Measurements from ENCODE around the gene SIRT3. TPM values are rescaled to one million over a fixed set of nuclear protein-coding genes. Genes with fewer than 3 reads are reported as not detected.
A peak's percentile ranks its signal among the peaks of the same experiment; 100 is the strongest.

The SIRT3 gene
- total RNA-seq, 4 donors from 2014 or later, result 21.2 to 36.3 (median 29.3) TPM

DNA sequence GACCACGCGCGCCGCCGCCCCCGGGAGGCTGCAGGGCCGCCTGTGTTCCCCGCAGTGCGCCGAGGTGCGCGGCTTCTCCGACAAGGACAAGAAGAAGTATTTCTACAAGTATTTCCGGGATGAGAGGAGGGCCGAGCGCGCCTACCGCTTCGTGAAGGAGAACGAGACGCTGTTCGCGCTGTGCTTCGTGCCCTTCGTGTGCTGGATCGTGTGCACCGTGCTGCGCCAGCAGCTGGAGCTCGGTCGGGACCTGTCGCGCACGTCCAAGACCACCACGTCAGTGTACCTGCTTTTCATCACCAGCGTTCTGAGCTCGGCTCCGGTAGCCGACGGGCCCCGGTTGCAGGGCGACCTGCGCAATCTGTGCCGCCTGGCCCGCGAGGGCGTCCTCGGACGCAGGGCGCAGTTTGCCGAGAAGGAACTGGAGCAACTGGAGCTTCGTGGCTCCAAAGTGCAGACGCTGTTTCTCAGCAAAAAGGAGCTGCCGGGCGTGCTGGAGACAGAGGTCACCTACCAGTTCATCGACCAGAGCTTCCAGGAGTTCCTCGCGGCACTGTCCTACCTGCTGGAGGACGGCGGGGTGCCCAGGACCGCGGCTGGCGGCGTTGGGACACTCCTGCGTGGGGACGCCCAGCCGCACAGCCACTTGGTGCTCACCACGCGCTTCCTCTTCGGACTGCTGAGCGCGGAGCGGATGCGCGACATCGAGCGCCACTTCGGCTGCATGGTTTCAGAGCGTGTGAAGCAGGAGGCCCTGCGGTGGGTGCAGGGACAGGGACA lies 44.8 kb upstream of the SIRT3 start:
- DNase-seq, result peak; percentile 49 to 75 (median 62)
- TF ChIP-seq POLR2A (IDR thresholded peaks at IDR 0.05), result no peak
- TF ChIP-seq, protein P1, sequence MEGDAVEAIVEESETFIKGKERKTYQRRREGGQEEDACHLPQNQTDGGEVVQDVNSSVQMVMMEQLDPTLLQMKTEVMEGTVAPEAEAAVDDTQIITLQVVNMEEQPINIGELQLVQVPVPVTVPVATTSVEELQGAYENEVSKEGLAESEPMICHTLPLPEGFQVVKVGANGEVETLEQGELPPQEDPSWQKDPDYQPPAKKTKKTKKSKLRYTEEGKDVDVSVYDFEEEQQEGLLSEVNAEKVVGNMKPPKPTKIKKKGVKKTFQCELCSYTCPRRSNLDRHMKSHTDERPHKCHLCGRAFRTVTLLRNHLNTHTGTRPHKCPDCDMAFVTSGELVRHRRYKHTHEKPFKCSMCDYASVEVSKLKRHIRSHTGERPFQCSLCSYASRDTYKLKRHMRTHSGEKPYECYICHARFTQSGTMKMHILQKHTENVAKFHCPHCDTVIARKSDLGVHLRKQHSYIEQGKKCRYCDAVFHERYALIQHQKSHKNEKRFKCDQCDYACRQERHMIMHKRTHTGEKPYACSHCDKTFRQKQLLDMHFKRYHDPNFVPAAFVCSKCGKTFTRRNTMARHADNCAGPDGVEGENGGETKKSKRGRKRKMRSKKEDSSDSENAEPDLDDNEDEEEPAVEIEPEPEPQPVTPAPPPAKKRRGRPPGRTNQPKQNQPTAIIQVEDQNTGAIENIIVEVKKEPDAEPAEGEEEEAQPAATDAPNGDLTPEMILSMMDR (IDR thresholded peaks at IDR 0.05), result no peak
- H3K4me3 ChIP-seq, result peak overlapping the region; percentile 52 to 61 (median 56)
- H3K9me3 ChIP-seq, result no peaks in the 10 kb centered on the region
- peaks cover 0 to 34% (median 19%) of the 10 kb centered on the region in 4 donors for H3K4me1 ChIP-seq
- H3K27me3 ChIP-seq, result peaks cover 0 to 12% of the 10 kb centered on the region in 2 donors
- peaks cover 0 to 31% (median 0%) of the 10 kb centered on the region in 3 donors for H3K36me3 ChIP-seq
- H3K27ac ChIP-seq, result peak overlapping the region; percentile 73 to 96 (median 86)

GRCh38 chr11:279966-280705 lies 44.0 kb upstream of the SIRT3 start:
- TF ChIP-seq, protein P1 (IDR thresholded peaks at IDR 0.05), result no peak
- TF ChIP-seq POLR2A (IDR thresholded peaks at IDR 0.05), result peak; percentile 40 to 50
- peak overlapping the region; percentile 52 to 61 (median 56) for H3K4me3 ChIP-seq
- H3K4me1 ChIP-seq, result peaks cover 0 to 34% (median 19%) of the 10 kb centered on the region in 4 donors
- H3K36me3 ChIP-seq, result peaks cover 0 to 31% (median 0%) of the 10 kb centered on the region in 3 donors
- H3K27me3 ChIP-seq, result peaks cover 0 to 12% of the 10 kb centered on the region in 2 donors
- DNase-seq, result peak; percentile 55 to 89 (median 88)
- H3K27ac ChIP-seq, result peak overlapping the region; percentile 73 to 96 (median 86)
- no peaks in the 10 kb centered on the region for H3K9me3 ChIP-seq

DNA sequence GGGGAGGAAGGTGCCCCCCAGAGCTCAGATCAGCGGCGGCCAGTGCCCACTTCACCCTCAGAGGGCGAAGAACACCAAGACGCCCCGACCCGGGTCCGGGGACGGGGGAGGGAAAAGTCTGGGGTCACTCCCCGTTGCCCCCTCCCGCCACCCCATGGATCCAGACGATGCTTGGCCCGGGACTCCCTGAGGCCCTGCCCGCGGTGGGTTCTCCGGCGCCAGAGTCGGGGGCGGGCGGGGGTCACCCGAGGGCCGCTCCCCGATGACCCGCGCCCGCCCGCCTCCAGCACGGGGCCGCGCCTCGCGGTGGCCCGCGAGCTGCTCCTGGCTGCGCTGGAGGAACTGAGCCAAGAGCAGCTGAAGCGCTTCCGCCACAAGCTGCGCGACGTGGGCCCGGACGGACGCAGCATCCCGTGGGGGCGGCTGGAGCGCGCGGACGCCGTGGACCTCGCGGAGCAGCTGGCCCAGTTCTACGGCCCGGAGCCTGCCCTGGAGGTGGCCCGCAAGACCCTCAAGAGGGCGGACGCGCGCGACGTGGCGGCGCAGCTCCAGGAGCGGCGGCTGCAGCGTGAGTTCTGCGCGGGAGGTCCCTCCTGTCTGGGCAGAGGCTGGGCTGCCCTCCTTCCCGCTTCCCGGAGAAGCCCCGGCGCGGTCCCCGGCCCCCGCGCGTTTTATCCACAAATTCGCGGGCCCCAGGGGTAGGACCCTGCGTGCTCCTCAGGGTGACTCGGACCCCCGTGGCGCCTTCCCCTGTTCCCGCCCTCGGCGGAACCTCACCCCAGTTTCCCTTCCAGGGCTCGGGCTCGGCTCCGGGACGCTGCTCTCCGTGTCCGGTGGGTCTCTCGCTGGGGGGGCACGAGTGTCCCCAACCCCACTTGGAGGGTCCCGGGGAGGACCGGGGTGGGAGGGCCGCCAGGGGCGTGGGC lies 43.2 kb upstream of the SIRT3 start:
- TF ChIP-seq POLR2A (IDR thresholded peaks at IDR 0.05), result peak in 1 of 2 donors; percentile 7
- TF ChIP-seq, protein P1 (IDR thresholded peaks at IDR 0.05), result no peak
- Histone ChIP-seq H3K36me3 (peaks cover 0 to 27% (median 0%) of the 10 kb centered on the region in 3 donors), H3K4me1 (peaks cover 0 to 34% (median 19%) of the 10 kb centered on the region in 4 donors), H3K4me3 (peak overlapping the region; percentile 52 to 61 (median 56)), H3K9me3 (no peaks in the 10 kb centered on the region), H3K27me3 (peaks cover 0 to 12% of the 10 kb centered on the region in 2 donors), H3K27ac (peak overlapping the region; percentile 73 to 96 (median 86))
- peak in 2 of 3 donors; percentile 66 to 69 for DNase-seq

DNA sequence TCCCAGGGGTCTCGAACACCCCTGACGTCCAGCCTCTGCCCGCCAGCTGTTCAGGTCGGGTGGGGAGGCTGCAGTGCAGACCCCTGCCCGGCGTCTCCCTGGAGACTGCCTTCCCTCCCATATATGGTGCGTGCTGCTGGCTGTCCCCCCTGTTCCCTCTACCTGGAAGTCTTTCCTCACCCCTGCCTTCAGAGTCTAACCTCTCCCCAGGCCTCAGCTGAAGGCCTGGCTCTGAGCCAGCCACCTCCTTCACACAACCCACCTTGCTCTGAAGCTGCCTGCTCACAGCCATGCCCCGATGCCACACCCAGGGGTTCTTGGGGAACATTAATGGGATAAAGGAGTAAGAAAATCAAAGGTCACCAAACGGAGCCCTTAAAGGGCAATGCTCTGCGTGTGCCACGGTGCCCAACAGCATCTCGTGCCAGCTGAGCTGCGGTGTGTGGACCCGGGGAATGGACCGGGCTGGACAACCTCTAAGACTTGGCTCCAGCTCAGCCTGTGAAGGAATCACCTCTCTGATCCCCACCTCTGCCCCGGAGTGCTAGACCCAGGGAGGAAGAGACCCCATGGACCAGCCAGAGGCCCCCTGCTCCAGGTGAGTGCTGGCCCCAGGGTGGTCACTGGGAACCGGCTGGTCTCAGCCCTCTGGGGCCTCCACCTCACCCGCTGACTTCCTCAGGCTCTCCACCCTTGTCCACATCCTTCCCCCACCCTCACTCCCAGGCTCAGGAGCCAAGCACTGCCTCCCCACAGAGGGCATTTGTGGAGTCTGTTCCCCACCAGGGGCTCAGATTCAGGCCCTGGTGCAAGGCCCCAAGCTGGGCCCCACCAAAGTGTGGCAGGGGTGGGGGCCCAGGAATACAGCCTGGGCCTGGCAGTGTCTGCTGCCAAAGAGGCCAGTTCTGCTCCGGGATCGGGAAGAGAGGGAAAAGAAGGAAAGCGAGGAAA lies 42.1 kb upstream of the SIRT3 start, which contains the start of gene NLRP6:
NLRP6 (plus strand) TSS at position 407 of the 951 bp plus-strand sequence; CDS start at position 570, 163 bp downstream.
- Histone ChIP-seq H3K4me3 (peak within 1 kb of the TSS; percentile 52 to 61 (median 56)), H3K27me3 (peaks cover 0 to 12% of the 10 kb centered on the region in 2 donors), H3K27ac (peak within 1 kb of the TSS; percentile 73 to 96 (median 86)), H3K9me3 (no peaks in the 10 kb centered on the region), H3K4me1 (peaks cover 0 to 34% (median 19%) of the 10 kb centered on the region in 4 donors), H3K36me3 (peaks cover 0 to 23% (median 0%) of the 10 kb centered on the region in 3 donors)
- DNase-seq, result peak in 2 of 3 donors; percentile 87
- TF ChIP-seq, protein P1 (IDR thresholded peaks at IDR 0.05), result no peak
- TF ChIP-seq POLR2A (IDR thresholded peaks at IDR 0.05), result peak; percentile 86 to 90
